HEK293 (cell line): ENCODE measurements around the gene GRIK4.

ENCODE experiments used
- CTCF ChIA-PET: fragments of 350-600 bp; formaldehyde crosslinking; extraction: SDS; loops from one replicate; lab custom pipeline; 2021; ENCODE audit warnings: antibody characterized with exemption; lab: Yijun Ruan, JAX
- POLR2A ChIA-PET: fragments of 300-600 bp; formaldehyde crosslinking; extraction: SDS; loops from one replicate; lab custom pipeline; 2020; ENCODE audit warnings: antibody characterized with exemption, inconsistent platforms; lab: Yijun Ruan, JAX
- H3K27ac ChIP-seq: fragments of 200-500 bp; sonication (Bioruptor generic); 2 replicates; pipeline ENCODE4 v1.5.1; 2014; ENCODE audit warnings: low read depth, low read length, control low read depth, inconsistent platforms; ENCODE audit errors: extremely low read depth
- H3K36me3 ChIP-seq, 2 experiments: fragments of 200-500 bp in 1 of 2; sonication (Bioruptor generic) in 1 of 2; 1 replicate in 1 of 2; 2 replicates in 1 of 2; pipeline ENCODE4 v1.5.1; 2014 to 2017; ENCODE audit warnings: inconsistent platforms in 2 of 2, low read length in 2 of 2; ENCODE audit not compliant: control insufficient read depth in 2 of 2, insufficient read depth in 1 of 2
- H3K4me1 ChIP-seq: fragments of 200-500 bp; sonication (Bioruptor generic); 2 replicates; pipeline ENCODE4 v1.5.1; 2014; ENCODE audit warnings: mild to moderate bottlenecking, low read length, inconsistent platforms; ENCODE audit not compliant: control insufficient read depth, insufficient read depth
- H3K4me3 ChIP-seq: 2 replicates; pipeline ENCODE4 v1.5.1; 2011; ENCODE audit warnings: low read depth, mild to moderate bottlenecking, control low read depth, low read length, moderate library complexity
- H3K9me3 ChIP-seq: fragments of 200-500 bp; sonication (Bioruptor generic); 2 replicates; pipeline ENCODE4 v1.5.1; 2014; ENCODE audit warnings: low read depth, low read length, inconsistent platforms; ENCODE audit not compliant: control insufficient read depth, insufficient read depth
- FEZF1 ChIP-seq: fragments of 450-650 bp; formaldehyde crosslinking; IDR thresholded peaks from 2 replicates; pipeline ENCODE4 v1.5.1; 2016; ENCODE audit warnings: missing biosample characterization, missing genetic modification characterization
- GLIS2 ChIP-seq: fragments of 450-650 bp; formaldehyde crosslinking; IDR thresholded peaks from 2 replicates; pipeline ENCODE4 v1.5.1; 2016; ENCODE audit warnings: missing biosample characterization, missing genetic modification characterization
- SP2 ChIP-seq: fragments of 450-650 bp; formaldehyde crosslinking; IDR thresholded peaks from 2 replicates; pipeline ENCODE4 v1.5.1; 2016; ENCODE audit warnings: missing biosample characterization, missing genetic modification characterization
- ZFP37 ChIP-seq: fragments of 450-650 bp; formaldehyde crosslinking; IDR thresholded peaks from 2 replicates; pipeline ENCODE4 v1.5.1; 2016; ENCODE audit warnings: missing biosample characterization, missing genetic modification characterization
- ZFP41 ChIP-seq: fragments of 450-650 bp; formaldehyde crosslinking; IDR thresholded peaks from 2 replicates; pipeline ENCODE4 v1.5.1; 2016; ENCODE audit warnings: missing biosample characterization, missing genetic modification characterization, borderline replicate concordance
- ZIC2 ChIP-seq: fragments of 450-650 bp; formaldehyde crosslinking; IDR thresholded peaks from 2 replicates; pipeline ENCODE4 v1.5.1; 2016; ENCODE audit warnings: missing biosample characterization, missing genetic modification characterization
- ZNF112 ChIP-seq: fragments of 450-650 bp; formaldehyde crosslinking; IDR thresholded peaks from 2 replicates; pipeline ENCODE4 v1.5.0; 2017; ENCODE audit warnings: missing biosample characterization, missing genetic modification characterization
- ZNF121 ChIP-seq: fragments of 450-650 bp; formaldehyde crosslinking; IDR thresholded peaks from 2 replicates; pipeline ENCODE4 v1.5.1; 2016; ENCODE audit warnings: missing biosample characterization, missing genetic modification characterization
- ZNF132 ChIP-seq: fragments of 450-650 bp; formaldehyde crosslinking; IDR thresholded peaks from 2 replicates; pipeline ENCODE4 v1.5.1; 2017; ENCODE audit warnings: missing biosample characterization, missing genetic modification characterization, borderline replicate concordance
- ZNF138 ChIP-seq: fragments of 450-650 bp; formaldehyde crosslinking; IDR thresholded peaks from 2 replicates; pipeline ENCODE4 v1.5.1; 2016; ENCODE audit warnings: missing biosample characterization, missing genetic modification characterization, borderline replicate concordance
- ZNF146 ChIP-seq: fragments of 450-650 bp; formaldehyde crosslinking; IDR thresholded peaks from 2 replicates; pipeline ENCODE4 v1.5.1; 2016; ENCODE audit warnings: missing biosample characterization, missing genetic modification characterization
- ZNF23 ChIP-seq: fragments of 450-650 bp; formaldehyde crosslinking; IDR thresholded peaks from 2 replicates; pipeline ENCODE4 v1.5.1; 2016; ENCODE audit warnings: missing biosample characterization, missing genetic modification characterization, borderline replicate concordance
- ZNF280D ChIP-seq: fragments of 450-650 bp; formaldehyde crosslinking; IDR thresholded peaks from 2 replicates; pipeline ENCODE4 v1.5.1; 2016; ENCODE audit warnings: missing biosample characterization, missing genetic modification characterization
- ZNF324 ChIP-seq: fragments of 450-650 bp; formaldehyde crosslinking; IDR thresholded peaks from 2 replicates; pipeline ENCODE4 v1.5.1; 2016; ENCODE audit warnings: missing biosample characterization, missing genetic modification characterization
- ZNF335 ChIP-seq: fragments of 450-650 bp; formaldehyde crosslinking; conservative IDR thresholded peaks from 2 replicates; pipeline ENCODE4 v1.5.1; 2016; ENCODE audit warnings: missing biosample characterization, missing genetic modification characterization
- ZNF404 ChIP-seq: fragments of 450-650 bp; formaldehyde crosslinking; IDR thresholded peaks from 2 replicates; pipeline ENCODE4 v1.5.1; 2017; ENCODE audit warnings: missing biosample characterization, missing genetic modification characterization
- ZNF426 ChIP-seq: fragments of 450-650 bp; formaldehyde crosslinking; IDR thresholded peaks from 2 replicates; pipeline ENCODE4 v1.5.1; 2017; ENCODE audit warnings: missing biosample characterization, missing genetic modification characterization, mild to moderate bottlenecking, inconsistent platforms, moderate library complexity
- ZNF433 ChIP-seq: fragments of 450-650 bp; formaldehyde crosslinking; IDR thresholded peaks from 2 replicates; pipeline ENCODE4 v1.5.1; 2016; ENCODE audit warnings: missing biosample characterization, missing genetic modification characterization, low read depth
- ZNF561 ChIP-seq: fragments of 450-650 bp; IDR thresholded peaks from 2 replicates; pipeline ENCODE4 v1.5.1; 2018; ENCODE audit warnings: missing biosample characterization, missing genetic modification characterization, borderline replicate concordance
- ZNF623 ChIP-seq: fragments of 450-650 bp; formaldehyde crosslinking; IDR thresholded peaks from 2 replicates; pipeline ENCODE4 v1.5.1; 2016; ENCODE audit warnings: missing biosample characterization, missing genetic modification characterization
- ZNF837 ChIP-seq: fragments of 450-650 bp; formaldehyde crosslinking; IDR thresholded peaks from 2 replicates; pipeline ENCODE4 v1.5.1; 2016; ENCODE audit warnings: missing biosample characterization, missing genetic modification characterization
- TF ChIP-seq, protein P1 (sequence below): fragments of 450-650 bp; formaldehyde crosslinking; IDR thresholded peaks from 2 replicates; pipeline ENCODE4 v1.5.1; 2016; ENCODE audit warnings: missing biosample characterization, missing genetic modification characterization
- TF ChIP-seq, protein P2 (sequence below): fragments of 450-650 bp; formaldehyde crosslinking; IDR thresholded peaks from 2 replicates; pipeline ENCODE4 v1.5.1; 2016; ENCODE audit warnings: missing biosample characterization, missing genetic modification characterization

The GRIK4 gene

GRCh38 chr11:120781486-120782120 lies 270.1 kb downstream of the GRIK4 start (continued):
- TF ChIP-seq, protein P1, sequence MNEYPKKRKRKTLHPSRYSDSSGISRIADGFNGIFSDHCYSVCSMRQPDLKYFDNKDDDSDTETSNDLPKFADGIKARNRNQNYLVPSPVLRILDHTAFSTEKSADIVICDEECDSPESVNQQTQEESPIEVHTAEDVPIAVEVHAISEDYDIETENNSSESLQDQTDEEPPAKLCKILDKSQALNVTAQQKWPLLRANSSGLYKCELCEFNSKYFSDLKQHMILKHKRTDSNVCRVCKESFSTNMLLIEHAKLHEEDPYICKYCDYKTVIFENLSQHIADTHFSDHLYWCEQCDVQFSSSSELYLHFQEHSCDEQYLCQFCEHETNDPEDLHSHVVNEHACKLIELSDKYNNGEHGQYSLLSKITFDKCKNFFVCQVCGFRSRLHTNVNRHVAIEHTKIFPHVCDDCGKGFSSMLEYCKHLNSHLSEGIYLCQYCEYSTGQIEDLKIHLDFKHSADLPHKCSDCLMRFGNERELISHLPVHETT (tag by site-specific recombination), result no peak
- no peak for TF ChIP-seq ZNF324 (tag by site-specific recombination)
- TF ChIP-seq ZIC2 (tag by site-specific recombination), result no peak
- no peak for TF ChIP-seq ZNF404
- no peak for TF ChIP-seq ZNF280D
- no peak for TF ChIP-seq ZFP41 (tag by site-specific recombination)
- TF ChIP-seq ZNF112 (tag by site-specific recombination), result no peak
- no peak for TF ChIP-seq ZNF837
- TF ChIP-seq ZFP37 (tag by site-specific recombination), result no peak
- no peak for TF ChIP-seq ZNF23

GRCh38 chr11:120784566-120785251 lies 273.2 kb downstream of the GRIK4 start:
- ChIA-PET CTCF (interaction anchor here (1.2 to 1.8 kb wide), 2 partner anchors 145 to 146 kb away, joined by 3 to 5 read pairs; no protein-coding TSS in a partner anchor), POLR2A (interaction anchor here (0.7 kb wide), 1 partner anchor 1366 kb away, joined by 3 read pairs; no protein-coding TSS in a partner anchor)

DNA sequence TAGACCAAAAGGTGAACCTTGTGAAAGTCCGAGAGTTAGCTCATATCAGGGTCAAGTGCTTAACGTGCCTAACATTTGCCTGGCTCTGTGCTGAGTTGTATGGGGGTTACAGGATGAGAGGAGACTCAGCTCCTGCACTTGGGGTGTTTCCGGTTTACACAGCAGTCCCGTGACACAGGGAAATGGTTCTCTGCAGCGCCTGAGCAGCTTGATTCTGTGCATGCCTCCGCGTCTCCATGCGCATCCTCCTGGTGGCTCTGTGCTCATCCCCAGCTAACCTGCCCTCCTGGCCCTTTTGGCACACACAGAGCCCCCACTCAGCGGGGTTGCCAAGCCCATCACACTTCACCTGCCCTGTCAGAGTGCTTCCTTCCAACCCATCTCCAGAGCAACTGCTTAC lies 274.0 kb downstream of the GRIK4 start:
- ChIA-PET CTCF (interaction anchor here (0.7 to 1.8 kb wide), 3 partner anchors 17 to 145 kb away, joined by 3 to 5 read pairs (median 3); no protein-coding TSS in a partner anchor), POLR2A (no interaction called here)
- Histone ChIP-seq H3K27ac (no peak overlapping the region), H3K36me3 (no peaks in the 10 kb centered on the region), H3K4me3 (no peak overlapping the region), H3K4me1 (no peaks in the 10 kb centered on the region), H3K9me3 (no peaks in the 10 kb centered on the region)
- TF ChIP-seq, protein P2, sequence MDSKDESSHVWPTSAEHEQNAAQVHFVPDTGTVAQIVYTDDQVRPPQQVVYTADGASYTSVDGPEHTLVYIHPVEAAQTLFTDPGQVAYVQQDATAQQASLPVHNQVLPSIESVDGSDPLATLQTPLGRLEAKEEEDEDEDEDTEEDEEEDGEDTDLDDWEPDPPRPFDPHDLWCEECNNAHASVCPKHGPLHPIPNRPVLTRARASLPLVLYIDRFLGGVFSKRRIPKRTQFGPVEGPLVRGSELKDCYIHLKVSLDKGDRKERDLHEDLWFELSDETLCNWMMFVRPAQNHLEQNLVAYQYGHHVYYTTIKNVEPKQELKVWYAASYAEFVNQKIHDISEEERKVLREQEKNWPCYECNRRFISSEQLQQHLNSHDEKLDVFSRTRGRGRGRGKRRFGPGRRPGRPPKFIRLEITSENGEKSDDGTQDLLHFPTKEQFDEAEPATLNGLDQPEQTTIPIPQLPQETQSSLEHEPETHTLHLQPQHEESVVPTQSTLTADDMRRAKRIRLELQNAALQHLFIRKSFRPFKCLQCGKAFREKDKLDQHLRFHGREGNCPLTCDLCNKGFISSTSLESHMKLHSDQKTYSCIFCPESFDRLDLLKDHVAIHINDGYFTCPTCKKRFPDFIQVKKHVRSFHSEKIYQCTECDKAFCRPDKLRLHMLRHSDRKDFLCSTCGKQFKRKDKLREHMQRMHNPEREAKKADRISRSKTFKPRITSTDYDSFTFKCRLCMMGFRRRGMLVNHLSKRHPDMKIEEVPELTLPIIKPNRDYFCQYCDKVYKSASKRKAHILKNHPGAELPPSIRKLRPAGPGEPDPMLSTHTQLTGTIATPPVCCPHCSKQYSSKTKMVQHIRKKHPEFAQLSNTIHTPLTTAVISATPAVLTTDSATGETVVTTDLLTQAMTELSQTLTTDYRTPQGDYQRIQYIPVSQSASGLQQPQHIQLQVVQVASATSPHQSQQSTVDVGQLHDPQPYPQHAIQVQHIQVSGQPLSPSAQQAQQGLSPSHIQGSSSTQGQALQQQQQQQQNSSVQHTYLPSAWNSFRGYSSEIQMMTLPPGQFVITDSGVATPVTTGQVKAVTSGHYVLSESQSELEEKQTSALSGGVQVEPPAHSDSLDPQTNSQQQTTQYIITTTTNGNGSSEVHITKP, result no peak
- no peak for TF ChIP-seq ZNF132 (tag by site-specific recombination)
- no peak for TF ChIP-seq ZNF121 (tag by site-specific recombination)
- TF ChIP-seq ZNF138 (tag by site-specific recombination), result no peak
- no peak for TF ChIP-seq ZNF623

More at GRCh38 chr11:120784566-120785251, 273.2 kb downstream of the GRIK4 start:
- Histone ChIP-seq H3K36me3 (no peaks in the 10 kb centered on the region), H3K27ac (no peak overlapping the region), H3K4me3 (no peak overlapping the region), H3K9me3 (no peaks in the 10 kb centered on the region), H3K4me1 (no peaks in the 10 kb centered on the region)
- no peak for TF ChIP-seq ZNF561
- TF ChIP-seq FEZF1 (tag by site-specific recombination), result no peak
- no peak for TF ChIP-seq ZNF146
- no peak for TF ChIP-seq GLIS2 (tag by site-specific recombination)
- no peak for TF ChIP-seq ZNF335
- TF ChIP-seq ZNF404, result no peak
- no peak for TF ChIP-seq SP2 (tag by site-specific recombination)
- no peak for TF ChIP-seq ZNF426 (tag by site-specific recombination)
- TF ChIP-seq ZNF433 (tag by site-specific recombination), result no peak
